WTC11 (cell line): Measurements from ENCODE around the gene SAC3D1. TPM values are rescaled to one million over a fixed set of nuclear protein-coding genes. Genes with fewer than 3 reads are reported as not detected.
"Not testable (repeated sequence)": the region's sequence is repeated elsewhere in the genome, so short reads cannot be mapped to it uniquely, and the experiment has no call there.

Source experiments
- ATAC-seq: fragments of 200-7000 bp; cut with Tn5 transposase; 2 replicates; pipeline ENCODE4 v1.10.0; 2021; ENCODE audit warnings: mild to moderate bottlenecking, moderate library complexity
- CTCF ChIA-PET: fragments of 300-600 bp; sonication (Branson Sonifier 250); formaldehyde crosslinking; loops from one replicate; lab custom pipeline; 2021; ENCODE audit warnings: antibody characterized with exemption; lab: Charles Lee
- POLR2A ChIA-PET: fragments of 350-600 bp; sonication (Branson Sonifier 250); formaldehyde crosslinking; loops from one replicate; lab custom pipeline; 2021; ENCODE audit warnings: antibody characterized with exemption; lab: Charles Lee
- DNase-seq: peaks from one replicate; pipeline ENCODE4 v3.0.0; 2021; ENCODE audit warnings: low spot score
- H3K27ac Mint-ChIP-seq: 2 replicates; pipeline ENCODE4 v1.8.0; 2021; ENCODE audit warnings: mixed read lengths
- H3K27me3 Mint-ChIP-seq: 2 replicates; pipeline ENCODE4 v1.8.0; 2021; ENCODE audit warnings: low read depth, mild to moderate bottlenecking, moderate library complexity, mixed read lengths
- H3K36me3 Mint-ChIP-seq: 2 replicates; pipeline ENCODE4 v1.8.0; 2021; ENCODE audit warnings: mixed read lengths
- H3K4me1 Mint-ChIP-seq: 2 replicates; pipeline ENCODE4 v1.8.0; 2022; ENCODE audit warnings: mixed read lengths
- H3K4me3 Mint-ChIP-seq: 2 replicates; pipeline ENCODE4 v1.8.0; 2021; ENCODE audit warnings: mild to moderate bottlenecking, moderate library complexity, mixed read lengths
- H3K9me3 Mint-ChIP-seq: 2 replicates; pipeline ENCODE4 v1.8.0; 2021; ENCODE audit warnings: mixed read lengths
- ATF6 ChIP-seq: sonication (generic); formaldehyde crosslinking; IDR thresholded peaks from 2 replicates; pipeline ENCODE4 v1.8.1; 2023; ENCODE audit warnings: mild to moderate bottlenecking, missing genetic modification reagents
- CREM ChIP-seq: sonication (generic); formaldehyde crosslinking; IDR thresholded peaks from 2 replicates; pipeline ENCODE4 v1.8.1; 2022; ENCODE audit warnings: mild to moderate bottlenecking, missing genetic modification reagents, moderate library complexity
- FOXP1 ChIP-seq: sonication (generic); formaldehyde crosslinking; IDR thresholded peaks from 2 replicates; pipeline ENCODE4 v1.8.0; 2022; ENCODE audit warnings: missing genetic modification reagents, mild to moderate bottlenecking, moderate library complexity, borderline replicate concordance
- GABPB1 ChIP-seq: sonication (generic); formaldehyde crosslinking; IDR thresholded peaks from 2 replicates; pipeline ENCODE4 v1.8.1; 2023; ENCODE audit warnings: mild to moderate bottlenecking, missing genetic modification reagents
- HMGA2 ChIP-seq: fragments of 250-450 bp; sonication (Bioruptor Pico); IDR thresholded peaks from 2 replicates; pipeline ENCODE4 v1.4.0; 2021; ENCODE audit warnings: mild to moderate bottlenecking, moderate library complexity
- JUN ChIP-seq: sonication (generic); formaldehyde crosslinking; IDR thresholded peaks from 2 replicates; pipeline ENCODE4 v1.8.0; 2023; ENCODE audit warnings: mild to moderate bottlenecking, missing genetic modification reagents
- KAT7 ChIP-seq: sonication (generic); formaldehyde crosslinking; IDR thresholded peaks from 2 replicates; pipeline ENCODE4 v1.8.1; 2023; ENCODE audit warnings: missing genetic modification reagents, mild to moderate bottlenecking, borderline replicate concordance
- MXD4 ChIP-seq: fragments of 250-450 bp; sonication (Bioruptor Pico); IDR thresholded peaks from 2 replicates; pipeline ENCODE4 v1.8.0; 2021; ENCODE audit warnings: mild to moderate bottlenecking, moderate library complexity, borderline replicate concordance
- MYBL2 ChIP-seq: sonication (generic); formaldehyde crosslinking; IDR thresholded peaks from 2 replicates; pipeline ENCODE4 v1.8.1; 2023; ENCODE audit warnings: mild to moderate bottlenecking, moderate library complexity, missing genetic modification reagents
- NFATC4 ChIP-seq: fragments of 250-450 bp; sonication (Bioruptor Pico); IDR thresholded peaks from 2 replicates; pipeline ENCODE4 v1.9.0; 2021; ENCODE audit warnings: mild to moderate bottlenecking
- TEAD4 ChIP-seq: sonication (generic); formaldehyde crosslinking; IDR thresholded peaks from 2 replicates; pipeline ENCODE4 v1.8.0; 2022; ENCODE audit warnings: mild to moderate bottlenecking, missing genetic modification reagents
- ZNF263 ChIP-seq: sonication (generic); formaldehyde crosslinking; IDR thresholded peaks from 2 replicates; pipeline ENCODE4 v1.8.1; 2022; ENCODE audit warnings: low read depth, mild to moderate bottlenecking, moderate library complexity, missing genetic modification reagents
- total RNA-seq: library from RNA; stranded (reverse); gene quantifications from 3 replicates; pipeline ENCODE4 v1.2.3, GENCODE V29; 2021

The SAC3D1 gene
- total RNA-seq, 1 experiment from 2014 or later: 26.2 TPM

GRCh38 chr11:65019824-65020223 is 21.2 kb upstream of the SAC3D1 start:
- H3K4me1 Mint-ChIP-seq: peaks cover 11% of the 10 kb centered on the region
- TF ChIP-seq GABPB1 (CRISPR knock-in tag): peak; percentile 35; the same call in 1 of the 2 replicates
- no peak for TF ChIP-seq CREM
- ATAC-seq (no peak), DNase-seq (no peak)
- H3K36me3 Mint-ChIP-seq: peaks cover 45% of the 10 kb centered on the region
- H3K4me3 Mint-ChIP-seq: no peak overlapping the region
- no peak overlapping the region for H3K27ac Mint-ChIP-seq
- no peaks in the 10 kb centered on the region for H3K27me3 Mint-ChIP-seq
- ChIA-PET CTCF (no interaction called here), POLR2A (no interaction called here)
- H3K9me3 Mint-ChIP-seq: no peaks in the 10 kb centered on the region

GRCh38 chr11:65021003-65021402 is 20.0 kb upstream of the SAC3D1 start:
- no peak for TF ChIP-seq JUN (CRISPR knock-in tag)
- H3K4me3 Mint-ChIP-seq: no peak overlapping the region
- POLR2A ChIA-PET: no interaction called here
- H3K36me3 Mint-ChIP-seq: peaks cover 45% of the 10 kb centered on the region
- CTCF ChIA-PET: no interaction called here
- H3K27ac Mint-ChIP-seq: no peak overlapping the region
- no peaks in the 10 kb centered on the region for H3K27me3 Mint-ChIP-seq
- no peaks in the 10 kb centered on the region for H3K9me3 Mint-ChIP-seq
- DNase-seq (no peak), ATAC-seq (no peak)
- H3K4me1 Mint-ChIP-seq: peaks cover 8% of the 10 kb centered on the region

- Mint-ChIP-seq H3K9me3 (no peaks in the 10 kb centered on the region), H3K4me3 (no peak overlapping the region), H3K4me1 (peaks cover 5% of the 10 kb centered on the region), H3K27ac (no peak overlapping the region), H3K36me3 (peaks cover 42% of the 10 kb centered on the region), H3K27me3 (peaks cover 3% of the 10 kb centered on the region; the same call in 1 of the 2 replicates)
- ChIA-PET CTCF (no interaction called here), POLR2A (no interaction called here)
- DNase-seq (no peak), ATAC-seq (no peak)
- TF ChIP-seq TEAD4 (CRISPR knock-in tag) (no peak), ATF6 (CRISPR knock-in tag) (no peak), MXD4 (CRISPR knock-in tag) (no peak), KAT7 (CRISPR knock-in tag) (no peak), HMGA2 (CRISPR knock-in tag) (no peak)
These were observed 19.5 kb upstream of the SAC3D1 start for GRCh38 chr11:65021509-65021908.

GRCh38 chr11:65023502-65023901 is 17.5 kb upstream of the SAC3D1 start:
- H3K27me3 Mint-ChIP-seq, ATAC-seq, POLR2A ChIA-PET, H3K4me1 Mint-ChIP-seq, H3K9me3 Mint-ChIP-seq, H3K27ac Mint-ChIP-seq, H3K4me3 Mint-ChIP-seq, DNase-seq: not testable (repeated sequence)
- CTCF ChIA-PET: interaction anchor here (0.7 kb wide), 1 partner anchor 232 kb away, joined by 3 read pairs; no protein-coding TSS in a partner anchor
- H3K36me3 Mint-ChIP-seq: peaks cover 23% of the 10 kb centered on the region

GRCh38 chr11:65026810-65027209 is 14.2 kb upstream of the SAC3D1 start:
- Mint-ChIP-seq H3K4me3 (peak overlapping the region; percentile 67), H3K27ac (0 out of 2 replicates have a peak overlapping the region, but pooled peaks have one; percentile 3), H3K27me3 (peaks cover 5% of the 10 kb centered on the region), H3K4me1 (peaks cover 9% of the 10 kb centered on the region), H3K36me3 (peaks cover 5% of the 10 kb centered on the region; the same call in 1 of the 2 replicates), H3K9me3 (no peaks in the 10 kb centered on the region)
- POLR2A ChIA-PET: no interaction called here
- CTCF ChIA-PET: interaction anchor here (0.7 to 3.6 kb wide), 6 partner anchors 12 to 178 kb away, joined by 3 to 23 read pairs (median 4); partner anchors contain the start of genes ARL2, SAC3D1 and VPS51
- TF ChIP-seq FOXP1 (CRISPR knock-in tag) (no peak), MYBL2 (no peak), NFATC4 (no peak), ZNF263 (CRISPR knock-in tag) (no peak), JUN (CRISPR knock-in tag) (no peak)
- no peak for ATAC-seq
- DNase-seq: no peak
